H9 (cell line): ENCODE results near the gene GOLGA6L7. TPM values are rescaled to one million over a fixed set of nuclear protein-coding genes. Genes with fewer than 3 reads are reported as not detected.

Experiments used
- DNase-seq: peaks from one replicate; pipeline ENCODE4 v3.0.0-alpha.2; 2017
- H2AFZ ChIP-seq: one replicate; pipeline ENCODE4 v1.6.1; 2013; ENCODE audit warnings: mild to moderate bottlenecking, low read length, control low read depth, moderate library complexity
- H2AK5ac ChIP-seq: 2 replicates; pipeline ENCODE4 v1.6.1; 2013; ENCODE audit warnings: low read length, control low read depth, mixed read lengths; ENCODE audit not compliant: insufficient read length
- H2BK120ac ChIP-seq: one replicate; pipeline ENCODE4 v1.6.1; 2013; ENCODE audit warnings: low read depth, mild to moderate bottlenecking, low read length, control low read depth, inconsistent platforms; ENCODE audit not compliant: poor library complexity, severe bottlenecking
- H2BK12ac ChIP-seq: 2 replicates; pipeline ENCODE4 v1.6.1; 2013; ENCODE audit warnings: low read length, control low read depth, mixed read lengths, low read depth; ENCODE audit not compliant: insufficient read length
- H2BK15ac ChIP-seq: 2 replicates; pipeline ENCODE4 v1.6.1; 2013; ENCODE audit warnings: low read depth, low read length, control low read depth
- H2BK20ac ChIP-seq: one replicate; pipeline ENCODE4 v1.6.1; 2013; ENCODE audit warnings: low read depth, mild to moderate bottlenecking, low read length, control low read depth, inconsistent platforms; ENCODE audit not compliant: poor library complexity, severe bottlenecking
- H2BK5ac ChIP-seq: 2 replicates; pipeline ENCODE4 v1.6.1; 2013; ENCODE audit warnings: low read length, control low read depth, mixed read lengths; ENCODE audit not compliant: insufficient read length
- H3K14ac ChIP-seq: 2 replicates; pipeline ENCODE4 v1.6.1; 2013; ENCODE audit warnings: low read length, control low read depth; ENCODE audit not compliant: insufficient read depth
- H3K18ac ChIP-seq: 2 replicates; pipeline ENCODE4 v1.6.1; 2013; ENCODE audit warnings: low read depth, mild to moderate bottlenecking, mixed read lengths, low read length, control low read depth; ENCODE audit not compliant: insufficient read length
- H3K23ac ChIP-seq: 2 replicates; pipeline ENCODE4 v1.6.1; 2013; ENCODE audit warnings: low read length, control low read depth, mixed read lengths, low read depth; ENCODE audit not compliant: insufficient read length
- H3K23me2 ChIP-seq: 2 replicates; pipeline ENCODE4 v1.6.1; 2013; ENCODE audit warnings: low read depth, mild to moderate bottlenecking, mixed read lengths, low read length, control low read depth; ENCODE audit not compliant: insufficient read length, poor library complexity, severe bottlenecking
- H3K27ac ChIP-seq: 2 replicates; pipeline ENCODE4 v1.5.1; 2013; ENCODE audit warnings: low read length, control low read depth, mixed read lengths, low read depth; ENCODE audit not compliant: insufficient read length
- H3K27me3 ChIP-seq: 2 replicates; pipeline ENCODE4 v1.6.1; 2013; ENCODE audit warnings: low read length, control low read depth, inconsistent platforms; ENCODE audit not compliant: insufficient read depth
- H3K4ac ChIP-seq: 2 replicates; pipeline ENCODE4 v1.6.1; 2013; ENCODE audit warnings: low read depth, mild to moderate bottlenecking, control low read depth, inconsistent platforms, low read length, moderate library complexity
- H3K4me1 ChIP-seq: 2 replicates; pipeline ENCODE4 v1.6.1; 2013; ENCODE audit warnings: low read length, control low read depth, inconsistent platforms; ENCODE audit not compliant: insufficient read depth
- H3K4me2 ChIP-seq: 2 replicates; pipeline ENCODE4 v1.6.1; 2013; ENCODE audit warnings: low read length, control low read depth, mixed read lengths; ENCODE audit not compliant: insufficient read length, insufficient read depth
- H3K56ac ChIP-seq: 2 replicates; pipeline ENCODE4 v1.6.1; 2013; ENCODE audit warnings: low read depth, mild to moderate bottlenecking, mixed read lengths, low read length, control low read depth; ENCODE audit not compliant: insufficient read length
- H3K79me1 ChIP-seq: 2 replicates; pipeline ENCODE4 v1.6.1; 2013; ENCODE audit warnings: low read depth, mild to moderate bottlenecking, moderate library complexity, low read length, control low read depth, inconsistent platforms; ENCODE audit not compliant: insufficient read depth, poor library complexity, severe bottlenecking
- H3K79me2 ChIP-seq: 2 replicates; pipeline ENCODE4 v1.6.1; 2013; ENCODE audit warnings: low read length, control low read depth, inconsistent platforms; ENCODE audit not compliant: insufficient read depth
- H3K9ac ChIP-seq: 2 replicates; pipeline ENCODE4 v1.6.1; 2013; ENCODE audit warnings: low read length, control low read depth, mixed read lengths; ENCODE audit not compliant: insufficient read length; ENCODE audit errors: extremely low read depth
- H3K9me3 ChIP-seq: one replicate; pipeline ENCODE4 v1.6.1; 2013; ENCODE audit warnings: low read depth, low read length, inconsistent platforms; ENCODE audit not compliant: control insufficient read depth
- H3T11ph ChIP-seq: one replicate; pipeline ENCODE4 v1.6.1; 2013; ENCODE audit warnings: mild to moderate bottlenecking, low read length, control low read depth, inconsistent platforms
- H4K20me1 ChIP-seq: one replicate; pipeline ENCODE4 v1.6.1; 2013; ENCODE audit not compliant: control insufficient read depth, insufficient read length, insufficient read depth
- H4K5ac ChIP-seq: 2 replicates; pipeline ENCODE4 v1.6.1; 2013; ENCODE audit warnings: low read depth, mild to moderate bottlenecking, mixed read lengths, low read length, control low read depth; ENCODE audit not compliant: insufficient read length
- H4K8ac ChIP-seq: replicated peaks from 2 replicates; pipeline ENCODE4 v1.6.1; 2013; ENCODE audit warnings: low read length, control low read depth, mixed read lengths, low read depth; ENCODE audit not compliant: insufficient read length
- H4K91ac ChIP-seq: 2 replicates; pipeline ENCODE4 v1.6.1; 2013; ENCODE audit warnings: low read depth, mild to moderate bottlenecking, moderate library complexity, mixed read lengths, low read length, control low read depth; ENCODE audit not compliant: insufficient read length
- H3K27ac Mint-ChIP-seq, 3 experiments: 2 replicates in 2 of 3; 3 replicates in 1 of 3; pipeline ENCODE4 v1.8.0; 2020 to 2021; ENCODE audit warnings: mixed read lengths in 3 of 3, mild to moderate bottlenecking in 1 of 3, moderate library complexity in 1 of 3
- H3K27me3 Mint-ChIP-seq: 2 replicates; pipeline ENCODE4 v1.8.0; 2021; ENCODE audit warnings: low read depth, mild to moderate bottlenecking, moderate library complexity, mixed read lengths
- H3K36me3 Mint-ChIP-seq, 3 experiments: 2 replicates in 2 of 3; 3 replicates in 1 of 3; pipeline ENCODE4 v1.8.0; 2020 to 2021; ENCODE audit warnings: low read depth in 3 of 3, mixed read lengths in 3 of 3; ENCODE audit not compliant: insufficient read depth in 1 of 3
- H3K4me1 Mint-ChIP-seq, 2 experiments: 2 replicates each; pipeline ENCODE4 v1.8.0; 2020; ENCODE audit warnings: mixed read lengths in 2 of 2
- H3K4me3 Mint-ChIP-seq, 2 experiments: 2 replicates in 1 of 2; 3 replicates in 1 of 2; pipeline ENCODE4 v1.8.0; 2020 to 2021; ENCODE audit warnings: mild to moderate bottlenecking in 2 of 2, mixed read lengths in 2 of 2, moderate library complexity in 1 of 2
- H3K9me3 Mint-ChIP-seq, 2 experiments: 2 replicates in 1 of 2; 3 replicates in 1 of 2; pipeline ENCODE4 v1.8.0; 2020; ENCODE audit warnings: mild to moderate bottlenecking in 2 of 2, mixed read lengths in 2 of 2, moderate library complexity in 1 of 2
- WGBS: extraction: QIAGEN DNeasy Blood & Tissue Kit; methylation state at CpG from one replicate; pipeline ENCODE4 v1.1.7; 2013; ENCODE audit warnings: missing lambda C conversion rate, low lambda C conversion rate, mixed read lengths; ENCODE audit not compliant: insufficient read length; ENCODE audit errors: extremely low coverage; 5-methylcytosine and 5-hydroxymethylcytosine counted together
- total RNA-seq: library from RNA; stranded (reverse); gene quantifications from 2 replicates; pipeline ENCODE4 v1.2.1, GENCODE V29; 2021
- TF ChIP-seq, protein P1 (sequence below): fragments of 200-600 bp; sonication (generic); conservative IDR thresholded peaks from 3 replicates; pipeline ENCODE4 v1.8.0; 2021; ENCODE audit warnings: antibody characterized with exemption, mild to moderate bottlenecking

The GOLGA6L7 gene
- total RNA-seq, 1 experiment from 2014 or later = not detected

DNA sequence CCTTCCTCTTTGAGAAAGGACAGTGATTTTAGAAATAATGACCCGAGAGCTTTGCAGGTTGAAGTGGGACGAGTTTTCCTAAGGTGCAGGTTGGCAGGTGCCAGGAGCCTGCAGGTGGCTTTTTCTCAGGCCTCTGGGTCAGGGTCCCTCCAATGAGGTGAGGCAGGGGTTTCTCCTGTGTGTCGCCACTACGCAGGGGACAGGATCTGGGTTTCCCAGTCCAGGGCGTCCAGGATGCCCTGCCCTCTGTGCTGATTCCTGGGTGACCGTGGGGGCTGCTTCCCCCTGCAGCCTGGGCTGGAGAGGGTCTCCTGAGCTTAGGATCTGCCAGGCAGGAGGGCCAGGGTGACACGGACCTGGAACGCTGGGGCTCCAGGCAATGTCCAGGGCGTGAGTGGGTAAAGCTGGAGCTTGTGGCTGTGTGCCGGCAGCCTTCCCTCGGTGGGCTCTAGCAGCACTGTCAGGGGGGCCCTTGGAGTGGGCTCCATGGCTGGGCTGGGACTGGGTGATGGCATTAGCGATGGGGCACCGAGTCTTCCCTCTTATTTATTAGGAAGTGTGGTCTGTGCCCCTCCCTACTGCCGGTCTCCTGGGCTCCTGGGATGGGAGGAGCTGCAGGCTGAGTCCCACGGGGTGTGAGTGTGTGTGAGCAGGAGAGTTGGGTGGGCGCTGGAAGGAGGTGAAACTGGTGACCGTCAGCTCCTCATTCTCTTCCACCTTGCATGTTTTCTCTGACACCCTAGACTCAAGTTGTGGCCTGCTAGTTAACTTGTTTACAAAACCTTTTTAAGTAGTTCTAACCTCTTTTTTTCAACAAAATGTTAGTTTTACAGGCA lies 39.1 kb upstream of the GOLGA6L7 start:
- peaks cover 13 to 31% of the 10 kb centered on the region in 2 experiments for H3K4me1 Mint-ChIP-seq
- peaks cover 6% of the 10 kb centered on the region; the same call in 1 of the 2 replicates for H3K27me3 ChIP-seq
- H2AFZ ChIP-seq = no peak overlapping the region
- no peak overlapping the region for H3K56ac ChIP-seq
- H3K79me2 ChIP-seq = no peaks in the 10 kb centered on the region; the same call in 1 of the 2 replicates
- TF ChIP-seq, protein P1, sequence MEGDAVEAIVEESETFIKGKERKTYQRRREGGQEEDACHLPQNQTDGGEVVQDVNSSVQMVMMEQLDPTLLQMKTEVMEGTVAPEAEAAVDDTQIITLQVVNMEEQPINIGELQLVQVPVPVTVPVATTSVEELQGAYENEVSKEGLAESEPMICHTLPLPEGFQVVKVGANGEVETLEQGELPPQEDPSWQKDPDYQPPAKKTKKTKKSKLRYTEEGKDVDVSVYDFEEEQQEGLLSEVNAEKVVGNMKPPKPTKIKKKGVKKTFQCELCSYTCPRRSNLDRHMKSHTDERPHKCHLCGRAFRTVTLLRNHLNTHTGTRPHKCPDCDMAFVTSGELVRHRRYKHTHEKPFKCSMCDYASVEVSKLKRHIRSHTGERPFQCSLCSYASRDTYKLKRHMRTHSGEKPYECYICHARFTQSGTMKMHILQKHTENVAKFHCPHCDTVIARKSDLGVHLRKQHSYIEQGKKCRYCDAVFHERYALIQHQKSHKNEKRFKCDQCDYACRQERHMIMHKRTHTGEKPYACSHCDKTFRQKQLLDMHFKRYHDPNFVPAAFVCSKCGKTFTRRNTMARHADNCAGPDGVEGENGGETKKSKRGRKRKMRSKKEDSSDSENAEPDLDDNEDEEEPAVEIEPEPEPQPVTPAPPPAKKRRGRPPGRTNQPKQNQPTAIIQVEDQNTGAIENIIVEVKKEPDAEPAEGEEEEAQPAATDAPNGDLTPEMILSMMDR = no peak
- peaks cover 8% of the 10 kb centered on the region for H3K23me2 ChIP-seq
- H2BK5ac ChIP-seq = no peak overlapping the region
- H3K36me3 Mint-ChIP-seq = no peaks in the 10 kb centered on the region
- no peak overlapping the region for H2BK120ac ChIP-seq
- H3K79me1 ChIP-seq = no peaks in the 10 kb centered on the region
- peak overlapping the region; percentile 58 to 79 for H3K4me3 Mint-ChIP-seq
- H3K9ac ChIP-seq = no peak overlapping the region
- no peak overlapping the region for H4K5ac ChIP-seq
- H3K14ac ChIP-seq = no peak overlapping the region
- H3K4me2 ChIP-seq = peak overlapping the region; percentile 60
- no peak overlapping the region for H3T11ph ChIP-seq
- H3K27me3 Mint-ChIP-seq = peaks cover 57% of the 10 kb centered on the region
- no peak overlapping the region for H2BK15ac ChIP-seq
- H4K20me1 ChIP-seq = no peaks in the 10 kb centered on the region
- no peaks in the 10 kb centered on the region for H3K4me1 ChIP-seq
- no peak for DNase-seq
- H3K9me3 ChIP-seq = no peaks in the 10 kb centered on the region
- no peak overlapping the region for H4K8ac ChIP-seq
- H3K4ac ChIP-seq = no peak overlapping the region
- no peak overlapping the region for H4K91ac ChIP-seq
- no peak overlapping the region for H3K27ac ChIP-seq
- H2BK12ac ChIP-seq = no peak overlapping the region
- no peaks in the 10 kb centered on the region; a peak in 1 of 5 replicates for H3K9me3 Mint-ChIP-seq
- no peak overlapping the region for H2BK20ac ChIP-seq
- no peak overlapping the region for H2AK5ac ChIP-seq
- no peak overlapping the region for H3K23ac ChIP-seq
- H3K27ac Mint-ChIP-seq = no peak overlapping the region
- H3K18ac ChIP-seq = no peak overlapping the region
- WGBS = no CpG with 5 or more reads among the region's 17 CpGs
